Forelimb muscle (tissue), 1 donor: ENCODE measurements around the gene EGFLAM. TPM values are rescaled to one million over a fixed set of nuclear protein-coding genes. Genes with fewer than 3 reads are reported as not detected.
"Not testable (repeated sequence)": the region's sequence is repeated elsewhere in the genome, so short reads cannot be mapped to it uniquely, and the experiment has no call there.

ENCODE experiments used
- DNase-seq: peaks from one replicate; pipeline ENCODE4 v3.0.0-alpha.2; 2013; ENCODE audit warnings: low read depth
- polyA plus RNA-seq: library from polyadenylated mRNA; unstranded; fragments of 120-200 nt; gene quantifications from one replicate; pipeline ENCODE4 v1.2.1, GENCODE V29; 2013; ENCODE audit not compliant: insufficient read length

EGFLAM gene
- polyA plus RNA-seq, 1 donor, result 46.6 TPM

- no peak for DNase-seq
Observed at GRCh38 chr5:38329132-38329715, 70.9 kb downstream of the EGFLAM start.

- DNase-seq, result no peak
Observed at GRCh38 chr5:38330207-38330606, 71.8 kb downstream of the EGFLAM start.

GRCh38 chr5:38331831-38332230 is 73.5 kb downstream of the EGFLAM start:
- no peak for DNase-seq

GRCh38 chr5:38333181-38333580 is 74.8 kb downstream of the EGFLAM start:
- not testable (repeated sequence) for DNase-seq

- no peak for DNase-seq
Observed at GRCh38 chr5:38338455-38338854, 80.1 kb downstream of the EGFLAM start.

- DNase-seq, result no peak
Observed at GRCh38 chr5:38339446-38339845, 81.1 kb downstream of the EGFLAM start.

GRCh38 chr5:38341056-38341455 is 82.7 kb downstream of the EGFLAM start:
- DNase-seq, result no peak

GRCh38 chr5:38341641-38342040 is 83.3 kb downstream of the EGFLAM start:
- no peak for DNase-seq

- no peak for DNase-seq
Observed at GRCh38 chr5:38342261-38342660, 83.9 kb downstream of the EGFLAM start.

GRCh38 chr5:38344891-38345290 is 86.5 kb downstream of the EGFLAM start:
- DNase-seq, result no peak

- no peak for DNase-seq
Observed at GRCh38 chr5:38346593-38346992, 88.2 kb downstream of the EGFLAM start.

- DNase-seq, result no peak
Observed at GRCh38 chr5:38347040-38347763, 88.8 kb downstream of the EGFLAM start.

GRCh38 chr5:38347896-38348295 is 89.5 kb downstream of the EGFLAM start:
- no peak for DNase-seq

GRCh38 chr5:38360323-38361061 is 102.1 kb downstream of the EGFLAM start:
- DNase-seq, result no peak

- DNase-seq, result no peak
Observed at GRCh38 chr5:38362713-38363112, 104.4 kb downstream of the EGFLAM start.

- no peak for DNase-seq
Observed at GRCh38 chr5:38364825-38365224, 106.5 kb downstream of the EGFLAM start.

- no peak for DNase-seq
Observed at GRCh38 chr5:38367410-38367809, 109.1 kb downstream of the EGFLAM start.

- no peak for DNase-seq
Observed at GRCh38 chr5:38367966-38368365, 109.6 kb downstream of the EGFLAM start.

GRCh38 chr5:38369692-38370091 is 111.3 kb downstream of the EGFLAM start:
- no peak for DNase-seq

- no peak for DNase-seq
Observed at GRCh38 chr5:38370358-38371100, 112.2 kb downstream of the EGFLAM start.

- no peak for DNase-seq
Observed at GRCh38 chr5:38371596-38371995, 113.2 kb downstream of the EGFLAM start.

GRCh38 chr5:38373743-38374142 is 115.4 kb downstream of the EGFLAM start:
- no peak for DNase-seq
